ENCODE results near the gene AMER2.

- no peak for TF ChIP-seq CTCF (IDR thresholded peaks at IDR 0.05)
- TF ChIP-seq POLR2A (IDR thresholded peaks at IDR 0.05), result no peak
These were observed 39.2 kb downstream of the AMER2 start for GRCh38 chr13:25132751-25133390.

All from esophagus squamous epithelium (tissue), 4 donors.